Endothelial cell of umbilical vein (primary cell): ENCODE results near the gene VSIG1. TPM values are rescaled to one million over a fixed set of nuclear protein-coding genes. Genes with fewer than 3 reads are reported as not detected.

Experiments
- BruUV-seq: library from RNA; stranded (reverse); fragments of 400-500 nt; replicated peaks from 2 replicates; lab custom pipeline; 2021; lab: Mats Ljungman, UMichigan
- CTCF ChIA-PET: fragments of 300-600, 350-600 bp; sonication (Branson Sonifier 250); formaldehyde crosslinking; loops from one replicate; lab custom pipeline; 2021; ENCODE audit warnings: antibody characterized with exemption, inconsistent platforms; lab: Charles Lee
- POLR2A ChIA-PET: fragments of 300-600, 350-600 bp; sonication (Branson Sonifier 250); formaldehyde crosslinking; loops from one replicate; lab custom pipeline; 2021; ENCODE audit warnings: antibody characterized with exemption, inconsistent platforms; lab: Charles Lee
- DNase-seq: peaks from one replicate; pipeline ENCODE4 v3.0.0-alpha.2; 2011; ENCODE audit warnings: low read depth, low spot score
- FAIRE-seq: peaks from 2 replicates; lab custom pipeline; 2011; peaks lifted over from hg19 to GRCh38; lab: Jason Lieb, UNC
- H2AFZ ChIP-seq: 2 replicates; pipeline ENCODE4 v1.6.0; 2012; ENCODE audit warnings: low read depth, low read length, control low read depth, inconsistent platforms
- H3K27ac ChIP-seq: 2 replicates; pipeline ENCODE4 v1.5.1; 2011; ENCODE audit warnings: low read depth, mild to moderate bottlenecking, control low read depth, low read length, moderate library complexity; ENCODE audit not compliant: insufficient read depth
- H3K27me3 ChIP-seq, 2 experiments: 2 replicates each; pipeline versions ENCODE4 v1.6.0 to v1.6.1; 2011; ENCODE audit warnings: low read length in 2 of 2, mixed read lengths in 1 of 2; ENCODE audit not compliant: control insufficient read depth in 2 of 2, insufficient read depth in 2 of 2
- H3K36me3 ChIP-seq, 2 experiments: 2 replicates in 1 of 2; 3 replicates in 1 of 2; pipeline ENCODE4 v1.5.1; 2011; ENCODE audit warnings: low read length in 2 of 2, mild to moderate bottlenecking in 1 of 2, moderate library complexity in 1 of 2; ENCODE audit not compliant: control insufficient read depth in 2 of 2, insufficient read depth in 2 of 2; ENCODE audit errors: extremely low read depth in 1 of 2
- H3K4me1 ChIP-seq: 3 replicates; pipeline ENCODE4 v1.5.1; 2011; ENCODE audit warnings: mild to moderate bottlenecking, low read length; ENCODE audit not compliant: control insufficient read depth, insufficient read depth; ENCODE audit errors: extremely low read depth
- H3K4me2 ChIP-seq: 2 replicates; pipeline ENCODE4 v1.6.1; 2011; ENCODE audit warnings: low read length, control low read depth, mixed read lengths; ENCODE audit not compliant: insufficient read depth
- H3K4me3 ChIP-seq, 3 experiments: fragments of 200-600 bp in 1 of 3; sonication (generic), shearing (Covaris generic) in 1 of 3; replicated peaks in 1 of 3; 2 replicates each; pipeline ENCODE4 v1.5.1; 2011 to 2016; ENCODE audit warnings: control low read depth in 3 of 3, low read length in 3 of 3, mild to moderate bottlenecking in 2 of 3, inconsistent platforms in 1 of 3, low read depth in 1 of 3, moderate library complexity in 1 of 3; ENCODE audit not compliant: insufficient read depth in 1 of 3
- H3K79me2 ChIP-seq: 2 replicates; pipeline ENCODE4 v1.6.0; 2012; ENCODE audit warnings: low read length, inconsistent platforms; ENCODE audit not compliant: control insufficient read depth, insufficient read depth
- H3K9ac ChIP-seq: replicated peaks from 2 replicates; pipeline ENCODE3; 2011; ENCODE audit warnings: low read length, control low read depth; ENCODE audit not compliant: insufficient read depth; ENCODE audit errors: extremely low read depth
- H3K9me1 ChIP-seq: replicated peaks from 3 replicates; pipeline ENCODE4 v1.6.0; 2011; ENCODE audit warnings: mild to moderate bottlenecking, low read length; ENCODE audit not compliant: control insufficient read depth, insufficient read depth; ENCODE audit errors: extremely low read depth
- H3K9me3 ChIP-seq: replicated peaks from 2 replicates; pipeline ENCODE4 v1.5.1; 2012; ENCODE audit warnings: low read length, inconsistent platforms; ENCODE audit not compliant: control insufficient read depth, insufficient read depth
- H4K20me1 ChIP-seq: replicated peaks from 2 replicates; pipeline ENCODE3; 2011; ENCODE audit warnings: mild to moderate bottlenecking, low read length; ENCODE audit not compliant: control insufficient read depth, insufficient read depth; ENCODE audit errors: extremely low read depth
- CTCF ChIP-seq, 2 donors: IDR thresholded peaks; 1 replicate in 1 of 2; 2 replicates in 1 of 2; pipeline ENCODE4 v1.5.1; 2011; ENCODE audit warnings: low read length in 2 of 2, mild to moderate bottlenecking in 2 of 2, moderate library complexity in 2 of 2, control low read depth in 1 of 2, inconsistent platforms in 1 of 2, low read depth in 1 of 2; ENCODE audit not compliant: insufficient read depth in 1 of 2; ENCODE audit errors: extremely low read depth in 1 of 2
- EZH2 ChIP-seq: IDR thresholded peaks from 2 replicates; pipeline ENCODE4 v1.6.1; 2012; ENCODE audit warnings: borderline replicate concordance, low read depth, mild to moderate bottlenecking, moderate library complexity, low read length, inconsistent platforms; ENCODE audit not compliant: severe bottlenecking
- FOS ChIP-seq: IDR thresholded peaks from 2 replicates; pipeline ENCODE4 v1.6.1; 2011; ENCODE audit warnings: mild to moderate bottlenecking, low read length, moderate library complexity, borderline replicate concordance; ENCODE audit not compliant: insufficient read depth
- GATA2 ChIP-seq: IDR thresholded peaks from 2 replicates; pipeline ENCODE4 v1.7.0; 2011; ENCODE audit warnings: low read depth, mild to moderate bottlenecking, moderate library complexity, mixed read lengths, low read length; ENCODE audit not compliant: insufficient read length, insufficient read depth
- JUN ChIP-seq: IDR thresholded peaks from 2 replicates; pipeline ENCODE4 v1.6.1; 2011; ENCODE audit warnings: borderline replicate concordance, low read depth; ENCODE audit not compliant: insufficient read length, insufficient read depth
- MAX ChIP-seq: IDR thresholded peaks from 2 replicates; pipeline ENCODE4 v1.6.1; 2011; ENCODE audit not compliant: insufficient read depth, insufficient read length
- MYC ChIP-seq: IDR thresholded peaks from one replicate; pipeline ENCODE4 v1.6.1; 2011; ENCODE audit warnings: mild to moderate bottlenecking, low read depth, low read length
- POLR2A ChIP-seq: IDR thresholded peaks from 2 replicates; pipeline ENCODE4 v1.6.1; 2012; ENCODE audit warnings: low read depth, mild to moderate bottlenecking, control low read depth, low read length
- POLR2AphosphoS5 ChIP-seq: IDR thresholded peaks from 2 replicates; pipeline ENCODE4 v1.6.1; 2012; ENCODE audit warnings: low read depth, mild to moderate bottlenecking, control low read depth, low read length, moderate library complexity; ENCODE audit not compliant: insufficient read depth
- dilution Hi-C: fragments of 300-500 bp; cut with MboI; formaldehyde crosslinking; loops from one replicate; pipeline ENCODE4 v1.15.0; 2019; ENCODE audit warnings: low sequenced_read_pairs; ENCODE audit not compliant: extremely low pct_ligation_motif_present
- intact Hi-C: fragments of 100-400 bp; cut with micrococcal nuclease; formaldehyde crosslinking; loops from one replicate; pipeline ENCODE4 v1.10.0; 2022
- polyA plus RNA-seq, 4 experiments: library from polyadenylated mRNA; depleted of rRNA in 3 of 4; stranded (reverse) in 3 of 4; unstranded in 1 of 4; fragments of >200 nt; gene quantifications; 2 replicates each; pipeline versions ENCODE4 v1.2.1 to v1.2.3, GENCODE V29; 2011 to 2012; ENCODE audit warnings: missing spikeins in 1 of 4
- total RNA-seq: library from RNA; stranded (reverse); gene quantifications from 2 replicates; pipeline ENCODE4 v1.2.3, GENCODE V29; 2021

The VSIG1 gene
- total and polyA plus RNA-seq, 2 donors (not counting 3 experiments of a cell fraction or from before 2014, with no cell fraction given): 1.5 to 2.1 TPM

- DNase-seq: no peak
- H3K9me3 ChIP-seq: no peaks in the 10 kb centered on the region
- peak; percentile 62 for FAIRE-seq
- ChIA-PET POLR2A (no interaction called here), CTCF (no interaction called here)
- TF ChIP-seq CTCF (IDR thresholded peaks at IDR 0.05; ENCODE audit: extremely low read depth in 1 of 2, insufficient read depth in 1 of 2, low read depth in 1 of 2, low read length in 2 of 2): no peak
- no peak for TF ChIP-seq GATA2
- no peak for TF ChIP-seq FOS
- TF ChIP-seq POLR2AphosphoS5: no peak
- no peak for TF ChIP-seq POLR2A
- no peak for TF ChIP-seq EZH2
- TF ChIP-seq MYC: no peak
- no peak for TF ChIP-seq MAX
- TF ChIP-seq JUN: no peak
- no peak overlapping the region for H3K4me3 ChIP-seq
- H3K79me2 ChIP-seq: no peaks in the 10 kb centered on the region
- H2AFZ ChIP-seq: no peak overlapping the region
- intact Hi-C loops: no loop called here
- no peak overlapping the region for H3K27ac ChIP-seq
- peaks cover 18% of the 10 kb centered on the region for H3K4me1 ChIP-seq
- dilution Hi-C loops: no loop called here
- no peaks in the 10 kb centered on the region for H3K9me1 ChIP-seq
- no peaks in the 10 kb centered on the region for H3K36me3 ChIP-seq
- no peak overlapping the region for H3K4me2 ChIP-seq
- BruUV-seq: no TSS peak
- H4K20me1 ChIP-seq: no peaks in the 10 kb centered on the region
- no peak overlapping the region for H3K9ac ChIP-seq
- no peaks in the 10 kb centered on the region for H3K27me3 ChIP-seq
These were observed 11.0 kb upstream of the VSIG1 start for GRCh38 chrX:108033890-108034289.
